22Rv1 (cell line): ENCODE measurements around the gene SOST.

Experiments used
- H3K27ac ChIP-seq: fragments of 450-650 bp; 2 replicates; pipeline ENCODE4 v1.5.1; 2017
- CTCF ChIP-seq: fragments of 450-650 bp; IDR thresholded peaks from 2 replicates; pipeline ENCODE4 v1.5.1; 2017; ENCODE audit warnings: mild to moderate bottlenecking
- ZFX ChIP-seq: fragments of 450-650 bp; IDR thresholded peaks from 2 replicates; pipeline ENCODE4 v1.6.1; 2017; ENCODE audit warnings: antibody characterized with exemption, borderline replicate concordance

Gene SOST

GRCh38 chr17:43717913-43718312 is 40.7 kb downstream of the SOST start:
- no peak overlapping the region for H3K27ac ChIP-seq
- TF ChIP-seq ZFX (no peak), CTCF (no peak)

GRCh38 chr17:43714465-43715149 is 44.0 kb downstream of the SOST start:
- TF ChIP-seq CTCF, result no peak
- no peak for TF ChIP-seq ZFX
- no peak overlapping the region for H3K27ac ChIP-seq

- H3K27ac ChIP-seq, result no peak overlapping the region
- TF ChIP-seq CTCF (no peak), ZFX (no peak)
Measured at GRCh38 chr17:43713494-43714162, 45.0 kb downstream of the SOST start.

- H3K27ac ChIP-seq, result no peak overlapping the region
- no peak for TF ChIP-seq ZFX
- no peak for TF ChIP-seq CTCF
Measured at GRCh38 chr17:43712397-43712796, 46.2 kb downstream of the SOST start.

GRCh38 chr17:43710101-43710500 is 48.5 kb downstream of the SOST start:
- H3K27ac ChIP-seq, result no peak overlapping the region
- TF ChIP-seq ZFX (no peak), CTCF (no peak)

- no peak overlapping the region for H3K27ac ChIP-seq
- TF ChIP-seq ZFX (no peak), CTCF (no peak)
Measured at GRCh38 chr17:43709210-43709609, 49.4 kb downstream of the SOST start.

- TF ChIP-seq ZFX, result no peak
Measured at GRCh38 chr17:43707184-43707583, 51.4 kb downstream of the SOST start.

More at GRCh38 chr17:43707184-43707583, 51.4 kb downstream of the SOST start:
- H3K27ac ChIP-seq, result no peak overlapping the region
